MCF 10A (cell line): ENCODE data around the gene SLC22A7. TPM values are rescaled to one million over a fixed set of nuclear protein-coding genes. Genes with fewer than 3 reads are reported as not detected.

Source experiments
- BruUV-seq: library from RNA; stranded (reverse); fragments of 400-500 nt; replicated peaks from 2 replicates; lab custom pipeline; 2021; lab: Mats Ljungman, UMichigan
- CTCF ChIA-PET: fragments of 300-600 bp; sonication (Branson Sonifier 250); formaldehyde crosslinking; extraction: SDS; loops from one replicate; lab custom pipeline; 2021; ENCODE audit warnings: antibody characterized with exemption, inconsistent platforms; lab: Yijun Ruan, JAX
- POLR2A ChIA-PET: fragments of 300-600, 350-650 bp; sonication (Branson Sonifier 250); formaldehyde crosslinking; extraction: SDS; loops from one replicate; lab custom pipeline; 2020; ENCODE audit warnings: antibody characterized with exemption, inconsistent platforms; lab: Yijun Ruan, JAX
- DNase-seq: peaks from one replicate; pipeline ENCODE4 v3.0.0-alpha.2; 2018; ENCODE audit not compliant: unreplicated experiment
- H3K27ac Mint-ChIP-seq: one replicate; pipeline ENCODE4 v1.8.0; 2022; ENCODE audit warnings: mild to moderate bottlenecking, low read depth, mixed read lengths; ENCODE audit not compliant: unreplicated experiment
- H3K27me3 Mint-ChIP-seq: one replicate; pipeline ENCODE4 v1.8.0; 2022; ENCODE audit warnings: mixed read lengths; ENCODE audit not compliant: insufficient read depth, unreplicated experiment
- H3K36me3 Mint-ChIP-seq: one replicate; pipeline ENCODE4 v1.8.0; 2022; ENCODE audit warnings: mild to moderate bottlenecking, moderate library complexity, mixed read lengths; ENCODE audit not compliant: insufficient read depth, unreplicated experiment
- H3K4me1 Mint-ChIP-seq: one replicate; pipeline ENCODE4 v1.8.0; 2022; ENCODE audit warnings: mixed read lengths; ENCODE audit not compliant: insufficient read depth, unreplicated experiment
- H3K4me3 Mint-ChIP-seq: one replicate; pipeline ENCODE4 v1.8.0; 2022; ENCODE audit warnings: mild to moderate bottlenecking, moderate library complexity, mixed read lengths; ENCODE audit not compliant: unreplicated experiment
- H3K9me3 Mint-ChIP-seq: one replicate; pipeline ENCODE4 v1.8.0; 2022; ENCODE audit warnings: mixed read lengths; ENCODE audit not compliant: unreplicated experiment
- intact Hi-C: fragments of 100-400 bp; cut with micrococcal nuclease; formaldehyde crosslinking; loops from 2 replicates; pipeline ENCODE4 v1.14.1; 2022
- total RNA-seq: library from RNA; stranded (reverse); gene quantifications from 2 replicates; pipeline ENCODE4 v1.2.3, GENCODE V29; 2022
- TF ChIP-seq, protein P1 (sequence below): fragments of 200-600 bp; IDR thresholded peaks from one replicate; pipeline ENCODE4 v1.8.0; 2022; ENCODE audit warnings: antibody characterized with exemption, mild to moderate bottlenecking; ENCODE audit not compliant: unreplicated experiment

The SLC22A7 gene
- total RNA-seq, 1 experiment from 2014 or later: not detected

DNA sequence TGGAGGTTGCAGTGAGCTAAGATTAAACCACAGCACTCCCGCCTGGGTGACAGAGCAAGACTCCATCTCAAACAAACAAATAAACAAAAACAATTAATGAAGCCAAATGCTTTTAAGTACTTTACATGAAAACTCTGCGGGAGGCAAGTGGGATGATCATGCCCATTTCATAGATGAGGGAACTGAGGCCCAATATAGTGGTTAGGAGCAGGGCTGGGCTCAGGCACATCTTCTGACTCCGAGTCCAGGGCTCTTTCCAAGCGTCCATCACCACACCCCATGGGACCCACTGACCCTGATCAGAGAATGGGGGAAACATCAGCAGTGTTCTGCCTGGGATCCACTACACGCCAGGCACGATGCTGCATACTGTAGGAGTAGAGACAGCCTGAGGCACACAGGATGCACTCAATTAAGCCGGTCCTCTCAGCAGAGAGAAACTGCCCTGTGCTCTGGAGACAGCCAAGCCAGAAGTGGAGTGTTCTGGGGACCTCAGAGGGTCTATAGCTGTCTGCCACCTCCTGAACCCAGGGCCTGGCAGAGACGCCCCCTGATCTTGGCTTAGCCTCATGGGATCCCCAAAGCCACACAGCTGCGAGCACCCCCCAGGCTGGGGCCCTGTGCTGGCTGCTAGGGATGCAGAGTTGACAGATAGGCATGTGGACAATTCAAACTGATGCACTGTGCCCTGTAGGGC is 41.2 kb upstream of the SLC22A7 start:
- ChIA-PET CTCF (interaction anchor here (0.6 to 0.7 kb wide), 3 partner anchors 18 to 249 kb away, joined by 3 read pairs; no protein-coding TSS in a partner anchor), POLR2A (no interaction called here)
- Mint-ChIP-seq H3K36me3 (no peaks in the 10 kb centered on the region), H3K27ac (no peak overlapping the region), H3K4me3 (no peak overlapping the region), H3K27me3 (peaks cover 34% of the 10 kb centered on the region), H3K9me3 (no peaks in the 10 kb centered on the region), H3K4me1 (no peaks in the 10 kb centered on the region)
- TF ChIP-seq, protein P1, sequence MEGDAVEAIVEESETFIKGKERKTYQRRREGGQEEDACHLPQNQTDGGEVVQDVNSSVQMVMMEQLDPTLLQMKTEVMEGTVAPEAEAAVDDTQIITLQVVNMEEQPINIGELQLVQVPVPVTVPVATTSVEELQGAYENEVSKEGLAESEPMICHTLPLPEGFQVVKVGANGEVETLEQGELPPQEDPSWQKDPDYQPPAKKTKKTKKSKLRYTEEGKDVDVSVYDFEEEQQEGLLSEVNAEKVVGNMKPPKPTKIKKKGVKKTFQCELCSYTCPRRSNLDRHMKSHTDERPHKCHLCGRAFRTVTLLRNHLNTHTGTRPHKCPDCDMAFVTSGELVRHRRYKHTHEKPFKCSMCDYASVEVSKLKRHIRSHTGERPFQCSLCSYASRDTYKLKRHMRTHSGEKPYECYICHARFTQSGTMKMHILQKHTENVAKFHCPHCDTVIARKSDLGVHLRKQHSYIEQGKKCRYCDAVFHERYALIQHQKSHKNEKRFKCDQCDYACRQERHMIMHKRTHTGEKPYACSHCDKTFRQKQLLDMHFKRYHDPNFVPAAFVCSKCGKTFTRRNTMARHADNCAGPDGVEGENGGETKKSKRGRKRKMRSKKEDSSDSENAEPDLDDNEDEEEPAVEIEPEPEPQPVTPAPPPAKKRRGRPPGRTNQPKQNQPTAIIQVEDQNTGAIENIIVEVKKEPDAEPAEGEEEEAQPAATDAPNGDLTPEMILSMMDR: no peak
- no TSS peak for BruUV-seq
- DNase-seq: no peak
- intact Hi-C loops: no loop called here

DNA sequence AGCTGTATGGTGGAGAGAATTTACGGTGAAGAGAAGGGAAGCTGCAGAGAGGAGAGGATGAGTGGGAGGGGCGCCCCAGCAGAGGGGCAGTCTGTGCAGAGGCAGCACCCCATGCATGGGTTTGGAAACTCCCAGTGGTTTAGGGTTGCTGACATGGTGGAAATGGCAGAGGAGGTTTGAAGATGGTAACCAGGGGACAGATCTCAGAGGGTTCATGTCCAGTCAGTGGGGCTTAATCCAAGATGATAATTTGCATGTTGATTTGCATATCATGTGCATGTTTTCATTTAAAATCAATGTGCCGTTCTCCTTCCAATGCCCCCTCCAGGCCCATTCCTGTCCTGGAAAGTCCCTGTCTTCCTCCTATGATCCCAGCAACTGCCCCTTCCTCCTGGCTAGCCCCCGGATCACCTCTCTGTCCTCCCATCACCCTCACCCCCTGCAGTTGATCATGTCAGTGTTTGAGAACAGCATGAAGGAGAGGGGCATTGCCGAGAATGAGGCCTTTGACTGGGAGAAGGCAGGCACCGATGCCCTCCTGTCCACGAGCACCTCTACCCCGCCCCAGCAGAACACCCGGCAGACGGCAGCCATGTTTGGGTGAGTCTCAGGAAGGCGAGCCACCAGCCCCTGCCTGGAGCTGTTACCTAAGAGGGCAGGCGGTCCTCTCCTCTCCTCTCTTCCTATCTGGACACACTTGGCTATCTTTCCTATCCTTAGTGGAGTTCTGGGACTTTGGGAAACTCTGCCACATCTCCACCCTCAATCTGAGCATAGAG is 40.5 kb upstream of the SLC22A7 start:
- no TSS peak for BruUV-seq
- no peaks in the 10 kb centered on the region for H3K9me3 Mint-ChIP-seq
- no peaks in the 10 kb centered on the region for H3K4me1 Mint-ChIP-seq
- no peak overlapping the region for H3K27ac Mint-ChIP-seq
- intact Hi-C loops: no loop called here
- peaks cover 27% of the 10 kb centered on the region for H3K27me3 Mint-ChIP-seq
- DNase-seq: no peak
- no peak overlapping the region for H3K4me3 Mint-ChIP-seq
- ChIA-PET CTCF (no interaction called here), POLR2A (no interaction called here)
- no peaks in the 10 kb centered on the region for H3K36me3 Mint-ChIP-seq
- TF ChIP-seq, protein P1: no peak

DNA sequence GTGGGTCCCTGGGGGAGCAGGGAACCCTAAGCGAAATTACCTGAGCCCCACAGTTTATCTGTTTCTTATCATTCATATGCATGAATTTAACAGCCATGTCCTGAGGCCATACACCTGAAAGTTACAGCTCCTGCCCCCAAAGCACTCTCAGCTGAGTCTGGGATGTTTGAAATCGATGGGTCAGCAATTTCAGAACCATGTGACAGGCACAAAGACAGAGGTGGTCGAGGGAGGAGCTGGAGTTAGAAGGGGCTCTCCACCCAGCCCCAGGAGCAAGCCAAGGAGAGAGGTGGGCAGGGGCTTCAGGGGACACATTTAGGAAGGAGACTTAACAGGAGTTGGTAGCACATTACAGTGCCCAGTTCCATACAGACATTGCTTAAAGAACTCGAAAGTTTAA is 39.9 kb upstream of the SLC22A7 start:
- POLR2A ChIA-PET: interaction anchor here (0.7 kb wide), 1 partner anchor 239 kb away, joined by 4 read pairs; no protein-coding TSS in a partner anchor
- TF ChIP-seq, protein P1: no peak
- BruUV-seq: no TSS peak

More for the DNA sequence above, 39.9 kb upstream of the SLC22A7 start:
- intact Hi-C loops: no loop called here
- Mint-ChIP-seq H3K27me3 (peaks cover 21% of the 10 kb centered on the region), H3K27ac (no peak overlapping the region), H3K4me3 (no peak overlapping the region), H3K36me3 (no peaks in the 10 kb centered on the region), H3K9me3 (no peaks in the 10 kb centered on the region), H3K4me1 (no peaks in the 10 kb centered on the region)
- no peak for DNase-seq
- CTCF ChIA-PET: no interaction called here
